K562 (cell line): ENCODE data around the gene EYA2. TPM values are rescaled to one million over a fixed set of nuclear protein-coding genes. Genes with fewer than 3 reads are reported as not detected.

Source experiments
- ATAC-seq: fragments of 200-7000 bp; cut with Tn5 transposase; 3 replicates; pipeline ENCODE4 v1.9.1; 2020; ENCODE audit warnings: moderate library complexity
- BruUV-seq: library from RNA; stranded (reverse); fragments of 400-500 nt; replicated peaks from 2 replicates; lab custom pipeline; 2021; lab: Mats Ljungman, UMichigan
- CTCF ChIA-PET: fragments of 300-600 bp; formaldehyde crosslinking; extraction: SDS; loops from one replicate; lab custom pipeline; 2021; ENCODE audit warnings: low intra/inter-chr PET ratio; lab: Yijun Ruan, JAX
- POLR2A ChIA-PET: fragments of 300-600, 350-650 bp; sonication (Branson Sonifier 250); formaldehyde crosslinking; extraction: SDS; loops from one replicate; lab custom pipeline; 2021; ENCODE audit warnings: antibody characterized with exemption, inconsistent platforms; lab: Yijun Ruan, JAX
- DNase-seq, 4 experiments: peaks; one replicate each; pipeline versions ENCODE4 v3.0.0 to v3.0.0-alpha.2; 2011 to 2018; ENCODE audit warnings: low spot score in 3 of 4, mixed read lengths in 3 of 4; ENCODE audit errors: extremely low read depth in 1 of 4
- FAIRE-seq: peaks from 2 replicates; lab custom pipeline; 2011; peaks lifted over from hg19 to GRCh38; lab: Jason Lieb, UNC
- H2AFZ ChIP-seq: 2 replicates; pipeline ENCODE4 v1.6.0; 2011; ENCODE audit warnings: low read depth, low read length, control low read depth, inconsistent platforms
- H3K27ac ChIP-seq: fragments of 200-600 bp; 3 replicates; pipeline ENCODE4 v1.8.0; 2011; ENCODE audit warnings: low read depth, mild to moderate bottlenecking, control low read depth, inconsistent platforms, low read length, moderate library complexity, mixed read lengths; ENCODE audit errors: extremely low read depth
- H3K27me3 ChIP-seq, 2 experiments: fragments of 300-600 bp in 1 of 2; 2 replicates in 1 of 2; 3 replicates in 1 of 2; pipeline versions ENCODE4 v1.6.0 to v1.8.0; 2011; ENCODE audit warnings: inconsistent platforms in 2 of 2, low read length in 2 of 2, mild to moderate bottlenecking in 1 of 2, mixed read lengths in 1 of 2, moderate library complexity in 1 of 2; ENCODE audit not compliant: control insufficient read depth in 2 of 2, insufficient read depth in 2 of 2
- H3K36me3 ChIP-seq: fragments of 300-600 bp; 3 replicates; pipeline ENCODE4 v1.8.0; 2011; ENCODE audit warnings: mild to moderate bottlenecking, low read length, inconsistent platforms; ENCODE audit not compliant: control insufficient read depth, insufficient read depth
- H3K4me1 ChIP-seq, 2 experiments: fragments of 200-600 bp in 1 of 2; replicated peaks in 1 of 2; 2 replicates in 1 of 2; 3 replicates in 1 of 2; pipeline versions ENCODE4 v1.5.1 to v1.8.0; 2011; ENCODE audit warnings: inconsistent platforms in 2 of 2, low read length in 2 of 2, mild to moderate bottlenecking in 1 of 2, mixed read lengths in 1 of 2, moderate library complexity in 1 of 2; ENCODE audit not compliant: control insufficient read depth in 2 of 2, insufficient read depth in 2 of 2
- H3K4me2 ChIP-seq: 2 replicates; pipeline ENCODE4 v1.6.1; 2011; ENCODE audit warnings: low read length, control low read depth, inconsistent platforms, mixed read lengths; ENCODE audit not compliant: insufficient read depth
- H3K4me3 ChIP-seq: fragments of 200-600 bp; sonication (generic), shearing (Covaris generic); 2 replicates; pipeline ENCODE4 v1.5.1; 2016; ENCODE audit warnings: control low read depth, inconsistent platforms
- H3K79me2 ChIP-seq: fragments of 200-600 bp; 3 replicates; pipeline ENCODE4 v1.8.0; 2011; ENCODE audit warnings: low read length, inconsistent platforms; ENCODE audit not compliant: control insufficient read depth, insufficient read depth
- H3K9ac ChIP-seq, 2 experiments: 2 replicates each; pipeline versions ENCODE4 v1.6.0 to v1.6.1; 2011; ENCODE audit warnings: low read depth in 2 of 2, low read length in 2 of 2, control low read depth in 1 of 2, inconsistent platforms in 1 of 2, mild to moderate bottlenecking in 1 of 2, mixed read lengths in 1 of 2; ENCODE audit not compliant: insufficient read depth in 1 of 2
- H3K9me1 ChIP-seq: one replicate; pipeline ENCODE4 v1.6.0; 2011; ENCODE audit warnings: inconsistent platforms, mild to moderate bottlenecking, low read length, moderate library complexity; ENCODE audit not compliant: control insufficient read depth, insufficient read depth
- H3K9me3 ChIP-seq: replicated peaks from 2 replicates; pipeline ENCODE4 v1.5.1; 2011; ENCODE audit warnings: low read depth, low read length, inconsistent platforms; ENCODE audit not compliant: control insufficient read depth, insufficient read depth
- H4K20me1 ChIP-seq: replicated peaks from 2 replicates; pipeline ENCODE4 v1.6.1; 2011; ENCODE audit warnings: low read length, inconsistent platforms, mixed read lengths; ENCODE audit not compliant: control insufficient read depth, insufficient read depth
- ERF ChIP-seq: fragments of 450-650 bp; formaldehyde crosslinking; IDR thresholded peaks from 2 replicates; pipeline ENCODE4 v1.4.0; 2020; ENCODE audit warnings: mild to moderate bottlenecking, mixed read lengths
- ETV6 ChIP-seq, 3 experiments: fragments of 150-350 bp in 1 of 3; sonication (generic) in 1 of 3; formaldehyde crosslinking in 1 of 3; IDR thresholded peaks; 2 replicates each; pipeline versions ENCODE4 v1.6.1 to v1.8.0; 2014 to 2022; ENCODE audit warnings: borderline replicate concordance in 2 of 3, low read depth in 2 of 3, antibody characterized with exemption in 1 of 3, low read length in 1 of 3, mild to moderate bottlenecking in 1 of 3, missing genetic modification reagents in 1 of 3
- GABPB2 ChIP-seq: fragments of 250-450 bp; sonication (Bioruptor Pico); conservative IDR thresholded peaks from 2 replicates; pipeline ENCODE4 v1.5.1; 2021; ENCODE audit warnings: mild to moderate bottlenecking
- KHSRP ChIP-seq: fragments of 450-650 bp; IDR thresholded peaks from 2 replicates; pipeline ENCODE4 v1.6.1; 2017
- MAFF ChIP-seq: IDR thresholded peaks from 2 replicates; pipeline ENCODE4 v1.6.1; 2012; ENCODE audit warnings: low read length, improper control_type of control experiment
- PCBP2 ChIP-seq: fragments of 200-400 bp; formaldehyde crosslinking; IDR thresholded peaks from 2 replicates; pipeline ENCODE4 v1.6.1; 2018; ENCODE audit warnings: low read length, low read depth, mild to moderate bottlenecking, moderate library complexity; ENCODE audit not compliant: poor library complexity, severe bottlenecking
- SAFB ChIP-seq: fragments of 200-400 bp; formaldehyde crosslinking; IDR thresholded peaks from 2 replicates; pipeline ENCODE4 v1.6.1; 2017; ENCODE audit warnings: low read depth, low read length, borderline replicate concordance
- SIN3A ChIP-seq, 2 experiments: fragments of 150-350 bp in 1 of 2; IDR thresholded peaks; 2 replicates each; pipeline ENCODE4 v1.6.1; 2011 to 2016; ENCODE audit warnings: borderline replicate concordance in 2 of 2, low read depth in 2 of 2, low read length in 2 of 2, mild to moderate bottlenecking in 2 of 2, moderate library complexity in 2 of 2; ENCODE audit not compliant: control insufficient read depth in 1 of 2
- SRSF9 ChIP-seq: fragments of 200-400 bp; formaldehyde crosslinking; IDR thresholded peaks from 2 replicates; pipeline ENCODE4 v1.6.1; 2017; ENCODE audit warnings: low read depth, low read length, borderline replicate concordance
- SUPT5H ChIP-seq: fragments of 450-650 bp; IDR thresholded peaks from 2 replicates; pipeline ENCODE4 v1.6.1; 2016
- ZNF134 ChIP-seq: fragments of 250-450 bp; sonication (Bioruptor Pico); conservative IDR thresholded peaks from 2 replicates; pipeline ENCODE4 v1.4.0; 2020
- ZNF239 ChIP-seq: fragments of 250-450 bp; sonication (Bioruptor Pico); IDR thresholded peaks from 2 replicates; pipeline ENCODE4 v1.4.0; 2020; ENCODE audit warnings: mild to moderate bottlenecking
- ZNF444 ChIP-seq: fragments of 250-450 bp; sonication (Bioruptor Pico); IDR thresholded peaks from 2 replicates; pipeline ENCODE4 v1.4.0; 2020; ENCODE audit warnings: mild to moderate bottlenecking, moderate library complexity
- ZNF695 ChIP-seq: fragments of 450-650 bp; formaldehyde crosslinking; IDR thresholded peaks from 2 replicates; pipeline ENCODE4 v1.4.0; 2020; ENCODE audit warnings: mild to moderate bottlenecking, moderate library complexity
- ZNF696 ChIP-seq: fragments of 250-450 bp; sonication (Bioruptor Pico); conservative IDR thresholded peaks from 2 replicates; pipeline ENCODE4 v1.4.0; 2020; ENCODE audit warnings: mild to moderate bottlenecking, moderate library complexity
- ZNF764 ChIP-seq: fragments of 250-450 bp; sonication (Bioruptor Pico); IDR thresholded peaks from 2 replicates; pipeline ENCODE4 v1.4.0; 2020; ENCODE audit warnings: low read depth, mild to moderate bottlenecking, moderate library complexity
- ZNF780A ChIP-seq: fragments of 250-450 bp; sonication (Bioruptor Pico); IDR thresholded peaks from 2 replicates; pipeline ENCODE4 v1.5.0; 2021; ENCODE audit warnings: mild to moderate bottlenecking
- WGBS: fragments of 100-300 bp; shearing (Covaris generic); methylation state at CpG from one replicate; pipeline ENCODE4 v1.1.6; 2016; ENCODE audit warnings: low coverage, mixed read lengths; ENCODE audit not compliant: insufficient coverage; ENCODE audit errors: missing lambda C conversion rate; 5-methylcytosine and 5-hydroxymethylcytosine counted together
- in situ Hi-C: fragments of 300-500 bp; cut with MboI; formaldehyde crosslinking; loops from 4 replicates; pipeline ENCODE4 v1.15.0; 2018; ENCODE audit warnings: inconsistent platforms, mixed read lengths
- intact Hi-C: fragments of 100-400 bp; cut with micrococcal nuclease; formaldehyde crosslinking; loops from 2 replicates; pipeline ENCODE4 v1.14.2; 2022
- polyA plus RNA-seq, 8 experiments: library from polyadenylated mRNA; depleted of rRNA in 4 of 8; stranded (reverse) in 5 of 8; unstranded in 3 of 8; fragments of >200 nt; fragmentation: Nextera tagmentation in 2 of 8; fragmentation: Illumina TruSeq in 1 of 8; extraction: Ambion mirVana in 2 of 8; extraction: Trizol in 1 of 8; gene quantifications; 2 replicates each; pipeline versions ENCODE4 v1.2.1 to v1.2.3, GENCODE V29; 2011 to 2014; ENCODE audit warnings: inconsistent platforms in 1 of 8, missing spikeins in 1 of 8
- total RNA-seq, 7 experiments: library from RNA; depleted of rRNA in 6 of 7; stranded (reverse); fragments of >200 nt in 6 of 7; fragmentation: Illumina TruSeq in 2 of 7; extraction: Trizol in 2 of 7; gene quantifications; 2 replicates each; pipeline versions ENCODE4 v1.2.1 to v1.2.3, GENCODE V29; 2011 to 2021; ENCODE audit warnings: low replicate concordance in 1 of 7
- TF ChIP-seq, protein P1 (sequence below): fragments of 250-450 bp; sonication (Bioruptor Pico); IDR thresholded peaks from 2 replicates; pipeline ENCODE4 v1.5.0; 2021

Gene EYA2
- total and polyA plus RNA-seq, 9 of the 15 experiments (the other 6 are each of a cell fraction or from before 2014, with no cell fraction given): 0.03 TPM; not detected in 8

DNA sequence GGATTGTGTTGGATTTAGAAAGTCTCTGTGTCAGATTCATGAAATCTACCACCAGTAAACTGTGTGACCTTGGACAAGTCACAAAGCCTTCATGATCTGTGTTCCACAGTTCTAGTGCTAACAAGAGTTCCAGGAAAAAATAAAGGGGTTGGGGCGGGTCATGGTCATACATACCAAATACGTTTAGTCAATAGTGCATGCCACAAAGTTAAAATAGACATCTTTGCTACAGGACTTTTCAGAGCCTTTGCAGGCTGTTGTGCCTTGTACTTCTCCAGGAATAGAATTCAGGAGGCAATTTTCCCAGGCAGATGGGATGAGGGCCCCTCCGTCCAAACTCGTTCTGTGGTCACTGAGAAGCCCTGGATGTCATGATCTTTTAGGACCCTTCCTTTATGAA is 127.2 kb downstream of the EYA2 start:
- Histone ChIP-seq H3K27ac (no peak overlapping the region), H3K9ac (no peak overlapping the region), H3K9me1 (no peaks in the 10 kb centered on the region), H4K20me1 (no peaks in the 10 kb centered on the region), H3K79me2 (no peaks in the 10 kb centered on the region), H3K4me2 (no peak overlapping the region), H2AFZ (no peak overlapping the region), H3K4me1 (no peaks in the 10 kb centered on the region), H3K9me3 (no peaks in the 10 kb centered on the region), H3K36me3 (no peaks in the 10 kb centered on the region), H3K4me3 (no peak overlapping the region), H3K27me3 (peaks cover 2 to 22% of the 10 kb centered on the region in 2 experiments; a peak in 2 of 5 replicates)
- intact Hi-C loops: no loop called here
- POLR2A ChIA-PET: no interaction called here
- in situ Hi-C loops: no loop called here
- DNase-seq (no peak), FAIRE-seq (no peak), ATAC-seq (no peak)
- TF ChIP-seq ZNF764 (no peak), ETV6 (IDR thresholded peaks at IDR 0.05; ENCODE audit: borderline replicate concordance in 1 of 2, low read depth in 2 of 2, low read length in 1 of 2) (no peak), ETV6 (CRISPR knock-in tag; IDR thresholded peaks at IDR 0.05; ENCODE audit: borderline replicate concordance) (no peak), ZNF239 (CRISPR knock-in tag) (peak; percentile 89), PCBP2 (no peak)
- no TSS peak for BruUV-seq
- WGBS: 0% methylated on average over 4 of the region's 4 CpGs
- CTCF ChIA-PET: no interaction called here

DNA sequence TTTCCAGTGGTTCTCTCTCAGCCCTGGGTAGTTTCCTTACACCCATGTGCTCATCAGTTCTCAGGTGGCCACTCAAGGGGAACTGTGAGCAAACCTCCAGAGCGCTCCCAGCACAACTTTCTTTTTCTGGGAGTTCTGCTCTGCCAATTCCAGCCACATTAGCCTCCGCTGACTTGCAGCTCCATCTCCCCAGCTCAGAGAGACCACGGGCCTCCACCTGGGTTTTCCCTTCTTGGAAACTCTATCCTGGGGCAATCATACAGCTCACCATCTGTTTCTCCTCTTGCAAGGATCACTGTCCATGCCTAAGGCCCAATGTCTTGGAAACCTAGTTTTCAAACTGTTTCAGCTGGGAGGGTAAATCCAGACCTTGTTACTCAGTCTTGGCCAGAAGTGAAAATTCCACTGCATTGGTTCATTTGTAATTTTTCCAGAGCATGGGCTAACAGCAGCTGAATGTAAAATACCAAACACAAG is 129.9 kb downstream of the EYA2 start:
- no peak overlapping the region for H3K9ac ChIP-seq
- no peaks in the 10 kb centered on the region for H3K79me2 ChIP-seq
- WGBS: 0% methylated on average over 3 of the region's 3 CpGs
- H3K9me3 ChIP-seq: no peaks in the 10 kb centered on the region
- POLR2A ChIA-PET: no interaction called here
- no peak overlapping the region for H2AFZ ChIP-seq
- DNase-seq: no peak
- H3K9me1 ChIP-seq: no peaks in the 10 kb centered on the region
- peaks cover 2 to 9% of the 10 kb centered on the region in 2 experiments; a peak in 2 of 5 replicates for H3K27me3 ChIP-seq
- FAIRE-seq: no peak
- intact Hi-C loops (no loop called here), in situ Hi-C loops (no loop called here)
- no peak overlapping the region for H3K4me2 ChIP-seq
- no peaks in the 10 kb centered on the region for H3K36me3 ChIP-seq
- no TSS peak for BruUV-seq
- H3K4me3 ChIP-seq: no peak overlapping the region
- H3K27ac ChIP-seq: no peak overlapping the region
- ATAC-seq: no peak
- CTCF ChIA-PET: no interaction called here
- H4K20me1 ChIP-seq: no peaks in the 10 kb centered on the region
- H3K4me1 ChIP-seq: no peaks in the 10 kb centered on the region
- no peak for TF ChIP-seq SUPT5H
- TF ChIP-seq ZNF134: no peak
- no peak for TF ChIP-seq ZNF695 (CRISPR knock-in tag)
- no peak for TF ChIP-seq SAFB
- no peak for TF ChIP-seq ZNF780A
- no peak for TF ChIP-seq ZNF444 (CRISPR knock-in tag)
- no peak for TF ChIP-seq KHSRP
- no peak for TF ChIP-seq ZNF696 (CRISPR knock-in tag)
- TF ChIP-seq ERF (CRISPR knock-in tag): no peak
- TF ChIP-seq, protein P1, sequence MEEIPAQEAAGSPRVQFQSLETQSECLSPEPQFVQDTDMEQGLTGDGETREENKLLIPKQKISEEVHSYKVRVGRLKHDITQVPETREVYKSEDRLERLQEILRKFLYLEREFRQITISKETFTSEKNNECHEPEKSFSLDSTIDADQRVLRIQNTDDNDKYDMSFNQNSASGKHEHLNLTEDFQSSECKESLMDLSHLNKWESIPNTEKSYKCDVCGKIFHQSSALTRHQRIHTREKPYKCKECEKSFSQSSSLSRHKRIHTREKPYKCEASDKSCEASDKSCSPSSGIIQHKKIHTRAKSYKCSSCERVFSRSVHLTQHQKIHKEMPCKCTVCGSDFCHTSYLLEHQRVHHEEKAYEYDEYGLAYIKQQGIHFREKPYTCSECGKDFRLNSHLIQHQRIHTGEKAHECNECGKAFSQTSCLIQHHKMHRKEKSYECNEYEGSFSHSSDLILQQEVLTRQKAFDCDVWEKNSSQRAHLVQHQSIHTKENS (CRISPR knock-in tag): no peak
- no peak for TF ChIP-seq SIN3A (IDR thresholded peaks at IDR 0.05; ENCODE audit: borderline replicate concordance in 2 of 2, control insufficient read depth in 1 of 2, low read depth in 2 of 2, low read length in 2 of 2)
- TF ChIP-seq MAFF: no peak
- TF ChIP-seq GABPB2 (CRISPR knock-in tag): no peak
- no peak for TF ChIP-seq SRSF9
